Thoracic aorta (tissue), 2 donors: ENCODE results near the gene ATP6V0B. TPM values are rescaled to one million over a fixed set of nuclear protein-coding genes. Genes with fewer than 3 reads are reported as not detected.

Source experiments
- ATAC-seq: fragments of 150-250 bp; one replicate; pipeline ENCODE4 v1.8.0; 2017; ENCODE audit warnings: low read depth; ENCODE audit not compliant: insufficient number of reproducible peaks, low FRiP score
- DNase-seq: peaks from one replicate; pipeline ENCODE4 v3.0.0-alpha.2; 2020; ENCODE audit warnings: low spot score
- H3K27ac ChIP-seq, 2 donors: fragments of 200-600 bp; sonication (generic); 1 replicate in 1 of 2; 2 replicates in 1 of 2; pipeline ENCODE4 v1.5.1; 2016; ENCODE audit warnings: mild to moderate bottlenecking in 2 of 2, moderate library complexity in 2 of 2
- H3K27me3 ChIP-seq: fragments of 200-600 bp; sonication (generic); replicated peaks from 2 replicates; pipeline ENCODE4 v1.6.0; 2016; ENCODE audit warnings: mild to moderate bottlenecking; ENCODE audit not compliant: insufficient read depth
- H3K36me3 ChIP-seq: fragments of 200-600 bp; sonication (generic); one replicate; pipeline ENCODE4 v1.5.1; 2016
- H3K4me1 ChIP-seq, 2 donors: fragments of 200-600 bp; sonication (generic); 1 replicate in 1 of 2; 2 replicates in 1 of 2; pipeline versions ENCODE4 v1.5.1 to v1.6.0; 2016; ENCODE audit warnings: low read depth in 2 of 2, mild to moderate bottlenecking in 1 of 2; ENCODE audit not compliant: control insufficient read depth in 1 of 2
- H3K4me3 ChIP-seq: fragments of 200-600 bp; sonication (generic); 2 replicates; pipeline ENCODE4 v1.5.1; 2016; ENCODE audit warnings: mild to moderate bottlenecking
- H3K9me3 ChIP-seq: fragments of 200-600 bp; sonication (generic); 2 replicates; pipeline ENCODE4 v1.5.1; 2016
- total RNA-seq, 2 donors: library from RNA; depleted of rRNA; stranded (reverse); fragments of >200 nt; gene quantifications; one replicate each; pipeline versions ENCODE4 v1.1.0 to v1.2.3, GENCODE V29; 2016
- TF ChIP-seq, protein P1 (sequence below): fragments of 200-600 bp; sonication (generic); IDR thresholded peaks from one replicate; pipeline ENCODE4 v1.5.1; 2019; ENCODE audit warnings: antibody characterized with exemption

The ATP6V0B gene
- total RNA-seq, 2 donors from 2014 or later, result 72.3 to 136 TPM

DNA sequence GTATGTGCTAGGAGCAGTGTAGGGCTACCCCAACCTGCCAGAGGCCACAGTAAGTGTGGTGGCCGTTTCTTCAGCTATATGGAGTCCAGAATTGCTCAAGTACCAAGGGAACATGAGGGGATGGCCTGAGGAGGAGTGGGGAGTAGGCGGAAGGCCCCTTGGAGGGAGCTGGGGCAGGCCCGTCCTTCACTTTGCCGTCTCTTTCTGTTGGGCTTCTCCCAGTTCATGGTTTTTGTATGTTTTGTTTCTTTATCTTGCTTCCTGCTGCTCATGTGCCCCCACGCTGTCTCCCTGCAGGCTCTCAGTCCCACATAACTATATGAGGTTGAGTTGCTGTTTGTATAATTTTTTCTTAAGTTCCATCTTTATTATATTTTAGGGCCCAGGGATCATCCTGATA lies 10.9 kb upstream of the ATP6V0B start:
- DNase-seq, result no peak
- ATAC-seq, result no peak
- Histone ChIP-seq H3K9me3 (no peaks in the 10 kb centered on the region), H3K27ac (no peak overlapping the region), H3K4me1 (no peaks in the 10 kb centered on the region), H3K36me3 (peaks cover 39% of the 10 kb centered on the region), H3K4me3 (no peak overlapping the region), H3K27me3 (no peaks in the 10 kb centered on the region)
- TF ChIP-seq, protein P1, sequence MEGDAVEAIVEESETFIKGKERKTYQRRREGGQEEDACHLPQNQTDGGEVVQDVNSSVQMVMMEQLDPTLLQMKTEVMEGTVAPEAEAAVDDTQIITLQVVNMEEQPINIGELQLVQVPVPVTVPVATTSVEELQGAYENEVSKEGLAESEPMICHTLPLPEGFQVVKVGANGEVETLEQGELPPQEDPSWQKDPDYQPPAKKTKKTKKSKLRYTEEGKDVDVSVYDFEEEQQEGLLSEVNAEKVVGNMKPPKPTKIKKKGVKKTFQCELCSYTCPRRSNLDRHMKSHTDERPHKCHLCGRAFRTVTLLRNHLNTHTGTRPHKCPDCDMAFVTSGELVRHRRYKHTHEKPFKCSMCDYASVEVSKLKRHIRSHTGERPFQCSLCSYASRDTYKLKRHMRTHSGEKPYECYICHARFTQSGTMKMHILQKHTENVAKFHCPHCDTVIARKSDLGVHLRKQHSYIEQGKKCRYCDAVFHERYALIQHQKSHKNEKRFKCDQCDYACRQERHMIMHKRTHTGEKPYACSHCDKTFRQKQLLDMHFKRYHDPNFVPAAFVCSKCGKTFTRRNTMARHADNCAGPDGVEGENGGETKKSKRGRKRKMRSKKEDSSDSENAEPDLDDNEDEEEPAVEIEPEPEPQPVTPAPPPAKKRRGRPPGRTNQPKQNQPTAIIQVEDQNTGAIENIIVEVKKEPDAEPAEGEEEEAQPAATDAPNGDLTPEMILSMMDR, result no peak

DNA sequence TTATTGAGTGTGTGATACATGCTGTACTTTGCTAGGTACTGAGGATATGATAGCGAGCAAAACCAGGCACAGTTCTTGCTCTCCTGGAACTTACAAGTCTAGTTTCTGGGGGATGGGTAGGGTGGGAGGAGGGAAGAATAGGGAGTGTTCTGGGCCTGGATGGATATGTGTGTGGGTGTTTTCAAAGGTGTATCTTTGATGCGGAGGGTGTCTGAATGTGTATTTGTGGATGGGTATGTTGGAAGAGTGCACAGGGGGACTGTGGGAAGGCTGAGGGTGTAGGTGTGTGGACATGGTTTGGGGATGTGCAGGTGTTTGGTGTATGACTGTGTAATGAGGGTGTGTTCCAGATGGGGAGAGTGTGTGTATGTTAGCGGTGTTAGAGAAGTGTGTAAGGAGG lies 9.4 kb upstream of the ATP6V0B start:
- DNase-seq (no peak), ATAC-seq (no peak)
- TF ChIP-seq, protein P1, result no peak
- H3K27me3 ChIP-seq, result no peaks in the 10 kb centered on the region
- H3K4me3 ChIP-seq, result no peak overlapping the region
- no peaks in the 10 kb centered on the region for H3K9me3 ChIP-seq
- H3K4me1 ChIP-seq, result peaks cover under 1 to 9% of the 10 kb centered on the region in 2 donors
- no peak overlapping the region for H3K27ac ChIP-seq
- peaks cover 27% of the 10 kb centered on the region for H3K36me3 ChIP-seq

DNA sequence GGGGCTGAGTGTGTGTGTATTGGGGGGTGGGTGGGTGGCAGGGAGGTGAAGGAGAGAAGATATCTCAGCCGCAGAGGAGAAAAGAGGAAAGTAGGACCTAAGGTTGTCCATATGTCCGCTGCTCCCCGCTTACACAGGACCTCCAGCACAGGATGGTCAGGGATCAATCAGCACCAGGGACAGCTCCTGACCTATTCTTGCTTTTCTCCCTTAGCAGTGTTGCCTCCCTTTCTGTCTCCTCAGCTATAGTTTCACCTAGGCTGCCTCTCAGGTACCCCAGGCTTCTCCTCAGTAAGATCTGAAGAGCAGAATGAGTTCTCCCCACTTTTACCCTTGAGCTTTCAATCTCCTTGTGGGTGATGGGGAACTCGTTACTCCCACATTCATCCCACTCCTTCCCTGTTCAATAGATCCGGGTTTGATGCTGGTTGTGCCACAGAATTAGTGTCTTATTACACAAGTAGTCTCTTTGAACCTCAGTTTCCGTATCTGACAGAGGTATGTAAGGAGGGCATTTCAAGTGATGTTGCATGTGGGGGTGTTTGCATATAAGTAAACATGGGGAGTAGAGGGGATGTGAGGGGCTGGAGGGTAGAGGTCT lies 6.3 kb upstream of the ATP6V0B start:
- no peak for DNase-seq
- no peak overlapping the region for H3K27ac ChIP-seq
- no peak overlapping the region for H3K4me3 ChIP-seq
- TF ChIP-seq, protein P1, result no peak
- H3K36me3 ChIP-seq, result peaks cover 14% of the 10 kb centered on the region
- H3K9me3 ChIP-seq, result no peaks in the 10 kb centered on the region
- ATAC-seq, result no peak
- H3K4me1 ChIP-seq, result peaks cover 7 to 19% of the 10 kb centered on the region in 2 donors
- no peaks in the 10 kb centered on the region for H3K27me3 ChIP-seq

DNA sequence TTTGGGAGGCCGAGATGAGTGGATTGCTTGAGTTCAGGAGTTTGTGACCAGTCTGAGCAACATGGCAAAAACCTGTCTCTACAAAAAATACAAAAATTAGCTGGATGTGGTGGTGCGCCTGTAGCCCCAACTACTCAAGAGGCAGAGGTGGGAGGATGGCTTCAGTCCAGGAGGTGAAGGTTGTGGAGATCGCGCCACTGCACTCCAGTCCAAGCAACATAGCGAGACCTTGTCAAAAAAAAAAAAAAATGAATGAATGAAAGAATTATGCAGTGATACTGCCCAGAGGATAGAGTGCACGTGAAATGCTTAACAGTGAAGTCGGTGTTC lies 5.4 kb upstream of the ATP6V0B start:
- TF ChIP-seq, protein P1, result no peak
- no peak overlapping the region for H3K27ac ChIP-seq
- H3K4me3 ChIP-seq, result peak overlapping the region; percentile 85
- no peak for ATAC-seq
- peaks cover 6% of the 10 kb centered on the region for H3K36me3 ChIP-seq
- peaks cover 7 to 25% of the 10 kb centered on the region in 2 donors for H3K4me1 ChIP-seq
- DNase-seq, result no peak
- no peaks in the 10 kb centered on the region for H3K9me3 ChIP-seq
- no peaks in the 10 kb centered on the region for H3K27me3 ChIP-seq

DNA sequence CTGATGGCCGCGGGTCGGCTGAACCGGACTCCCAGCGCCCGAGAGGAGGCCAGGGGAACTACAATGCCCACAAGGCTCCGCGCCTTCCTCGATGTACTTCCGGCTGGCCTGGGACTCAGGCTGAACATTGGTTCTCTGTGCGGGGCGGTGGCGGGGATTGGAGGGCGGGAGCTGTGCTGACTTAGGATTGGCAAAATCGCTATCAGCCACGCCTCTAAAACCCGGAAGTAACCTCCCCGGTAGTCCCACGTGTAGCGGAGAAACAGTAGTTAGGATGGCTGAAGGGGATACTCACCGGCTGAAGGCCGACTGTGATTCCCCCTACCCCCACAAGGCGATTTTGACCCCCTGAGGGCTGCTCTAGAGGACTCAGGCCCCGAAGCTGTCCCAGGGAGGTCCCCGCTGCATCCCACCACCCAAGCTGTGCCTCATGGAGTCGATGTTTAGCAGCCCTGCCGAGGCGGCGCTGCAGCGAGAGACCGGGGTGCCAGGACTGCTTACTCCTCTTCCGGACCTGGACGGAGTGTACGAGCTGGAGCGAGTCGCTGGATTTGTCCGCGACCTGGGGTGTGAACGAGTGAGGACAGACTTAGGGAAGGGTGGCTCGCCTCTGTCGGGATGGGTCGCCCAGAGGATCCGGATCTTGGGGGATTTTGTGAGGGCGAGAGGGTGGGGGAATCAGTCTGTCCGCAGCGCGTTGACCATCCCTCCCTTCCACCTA lies 4.9 kb upstream of the ATP6V0B start, which contains the start of gene DPH2:
Gene DPH2, plus strand, starts transcription at position 265 of the 721 bp plus-strand sequence. Its CDS starts 166 bp downstream, at position 431.
- Histone ChIP-seq H3K27ac (no peak within 1 kb of the TSS), H3K27me3 (no peaks in the 10 kb centered on the region), H3K4me3 (peak within 1 kb of the TSS; percentile 85), H3K36me3 (peaks cover 6% of the 10 kb centered on the region), H3K4me1 (peaks cover 7 to 26% of the 10 kb centered on the region in 2 donors), H3K9me3 (no peaks in the 10 kb centered on the region)
- TF ChIP-seq, protein P1, result peak; percentile 55
- ATAC-seq (peak; percentile 96), DNase-seq (peak; percentile 96)
